ENCODE results near the gene HIVEP3.

HIVEP3 gene

GRCh38 chr1:41874151-41874719, 44.5 kb downstream of the HIVEP3 start:
- DNase-seq (ENCODE audit: low read depth), result no peak

DNA sequence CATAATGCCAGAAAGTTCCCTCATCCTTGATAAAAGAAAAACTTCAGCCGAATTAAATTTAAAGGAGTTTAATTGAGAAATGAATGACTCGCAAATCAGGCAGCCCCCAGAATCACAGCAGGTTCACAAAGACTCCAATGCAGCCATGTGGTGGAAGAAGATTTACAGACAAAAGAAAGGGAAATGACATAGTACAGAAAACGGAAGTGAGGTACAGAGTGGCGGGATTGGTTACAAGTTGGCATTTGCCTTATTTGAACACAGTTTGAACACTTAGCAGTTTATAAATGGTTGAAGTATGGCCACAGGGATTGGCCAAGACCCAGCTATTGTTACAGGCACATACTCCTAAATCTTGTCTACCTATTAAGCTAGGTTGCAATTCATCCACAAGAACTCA, 46.6 kb downstream of the HIVEP3 start:
- no peak for DNase-seq (ENCODE audit: low read depth)

GRCh38 chr1:41870076-41870562, 48.6 kb downstream of the HIVEP3 start:
- no peak for DNase-seq (ENCODE audit: low read depth)

- DNase-seq (ENCODE audit: low read depth), result no peak
Observed at GRCh38 chr1:41868241-41868998, 50.3 kb downstream of the HIVEP3 start.

DNA sequence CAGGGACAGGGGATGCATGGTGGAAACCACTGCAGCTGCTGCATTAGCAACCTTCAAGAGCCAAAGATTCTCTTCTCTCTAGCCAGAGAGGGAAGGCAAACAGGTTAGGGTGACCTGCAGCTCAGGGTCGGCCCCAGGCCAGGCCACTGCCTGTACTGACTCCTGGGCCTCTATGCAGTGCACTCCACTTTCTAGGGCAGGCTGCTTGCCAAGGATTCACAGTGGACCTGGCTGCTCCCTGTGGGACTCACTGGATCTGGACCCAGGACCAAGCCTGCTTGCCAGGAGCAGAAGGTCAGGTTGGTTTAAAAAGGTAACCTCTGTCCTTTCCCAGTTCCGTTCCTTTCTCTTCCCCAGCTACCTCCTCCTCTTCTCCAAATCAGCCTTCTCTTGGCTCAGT, 52.4 kb downstream of the HIVEP3 start:
- DNase-seq (ENCODE audit: low read depth), result no peak

- DNase-seq (ENCODE audit: low read depth), result no peak
Observed at GRCh38 chr1:41864471-41865040, 54.2 kb downstream of the HIVEP3 start.

DNA sequence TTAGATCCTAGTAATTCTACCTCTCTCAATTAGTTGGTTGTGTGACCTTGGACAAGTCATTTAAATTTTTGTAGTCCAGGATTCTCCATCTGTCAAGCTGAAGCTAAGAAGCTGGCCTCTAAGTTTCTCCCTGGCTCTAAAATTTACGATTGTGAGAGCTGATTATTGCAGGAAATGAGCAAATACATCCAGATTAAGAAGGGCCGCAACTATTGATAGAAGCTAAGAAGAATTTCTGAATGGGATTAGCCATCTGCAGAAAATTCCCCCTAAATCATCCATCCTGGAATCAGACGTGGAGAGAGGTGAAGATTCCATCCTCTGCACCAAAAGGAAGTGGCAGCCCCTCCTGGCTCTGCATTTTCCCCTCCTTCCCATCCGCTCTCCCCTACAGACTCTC, 55.0 kb downstream of the HIVEP3 start:
- no peak for DNase-seq (ENCODE audit: low read depth)

DNA sequence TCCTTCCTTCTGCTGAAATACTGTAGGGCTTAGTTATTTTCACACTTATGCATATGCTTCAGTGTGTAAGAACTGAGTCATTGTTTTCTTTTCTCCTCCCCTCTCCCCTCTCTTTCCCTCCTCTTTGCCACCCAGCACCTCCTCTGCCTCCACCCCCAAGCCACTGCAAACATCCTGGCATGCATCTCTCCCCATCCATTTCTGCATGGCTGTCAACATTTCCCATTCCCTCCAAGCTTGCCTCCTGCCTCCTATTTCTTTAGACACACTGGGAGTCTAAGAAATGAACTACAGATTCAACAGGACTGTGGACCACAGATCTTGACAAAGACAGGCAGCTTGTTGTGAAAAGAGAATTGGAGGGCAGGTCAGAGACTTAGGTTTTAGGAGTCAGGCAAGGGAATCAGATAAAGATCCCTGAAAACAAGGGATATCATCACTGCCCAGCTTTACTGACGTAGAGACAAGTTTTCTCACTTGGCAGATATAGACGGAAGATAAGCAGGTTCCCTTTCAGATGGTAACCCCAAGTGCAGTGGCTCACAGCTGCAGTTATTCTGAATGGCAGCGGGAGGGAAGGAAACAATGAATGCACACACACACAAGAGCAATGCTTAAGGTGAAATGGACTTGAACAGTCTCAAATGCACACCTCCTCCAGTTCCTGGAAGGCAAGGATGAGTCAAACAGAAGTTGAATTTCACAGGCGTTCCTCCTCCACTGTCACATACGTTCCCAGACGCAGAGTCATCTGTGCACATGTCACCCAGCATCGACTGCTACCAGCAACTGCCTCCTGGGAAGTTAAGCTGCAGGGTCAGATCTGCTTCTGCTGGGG, 56.1 kb downstream of the HIVEP3 start:
- no peak for DNase-seq (ENCODE audit: low read depth)

- DNase-seq (ENCODE audit: low read depth), result no peak
Observed at GRCh38 chr1:41861535-41862383, 57.0 kb downstream of the HIVEP3 start.

DNA sequence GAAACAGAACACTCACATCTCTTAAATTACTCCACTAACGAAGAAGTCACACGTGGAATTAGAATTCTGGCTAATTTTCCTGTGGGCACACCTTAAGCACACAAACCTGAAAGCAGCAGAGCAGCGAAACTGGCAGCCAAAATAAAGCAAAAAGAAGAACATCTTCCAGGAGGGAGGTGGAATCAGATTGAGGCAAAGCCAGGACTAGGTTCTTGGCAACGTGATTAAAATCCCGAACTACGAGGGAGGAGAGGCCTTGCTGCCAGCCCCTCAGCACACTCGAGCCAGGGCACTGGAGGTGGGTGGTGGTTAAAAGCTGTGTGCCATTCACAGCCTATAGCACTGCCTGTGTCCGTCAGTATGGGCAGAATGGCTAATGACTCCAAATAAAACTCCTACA, 58.0 kb downstream of the HIVEP3 start:
- DNase-seq (ENCODE audit: low read depth), result no peak

DNA sequence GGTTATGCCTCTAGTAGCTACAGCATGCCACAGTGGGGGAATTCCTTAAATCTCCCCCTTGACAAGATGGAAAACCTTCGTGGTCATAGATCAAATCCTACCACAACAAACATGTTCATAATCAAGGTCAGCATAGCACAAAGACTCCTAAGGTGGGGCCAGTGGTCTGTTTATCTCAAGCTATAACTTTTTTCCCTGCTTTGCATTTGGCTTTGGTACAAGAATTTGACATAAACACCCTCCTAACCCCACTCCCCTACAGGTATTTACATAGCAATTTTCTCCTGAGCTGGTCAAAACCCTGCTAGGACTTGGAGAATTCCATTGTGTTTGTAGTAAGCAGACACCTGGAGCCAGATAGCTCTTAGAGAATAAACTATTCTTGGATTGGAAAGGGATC, 58.5 kb downstream of the HIVEP3 start:
- DNase-seq (ENCODE audit: low read depth), result no peak

DNA sequence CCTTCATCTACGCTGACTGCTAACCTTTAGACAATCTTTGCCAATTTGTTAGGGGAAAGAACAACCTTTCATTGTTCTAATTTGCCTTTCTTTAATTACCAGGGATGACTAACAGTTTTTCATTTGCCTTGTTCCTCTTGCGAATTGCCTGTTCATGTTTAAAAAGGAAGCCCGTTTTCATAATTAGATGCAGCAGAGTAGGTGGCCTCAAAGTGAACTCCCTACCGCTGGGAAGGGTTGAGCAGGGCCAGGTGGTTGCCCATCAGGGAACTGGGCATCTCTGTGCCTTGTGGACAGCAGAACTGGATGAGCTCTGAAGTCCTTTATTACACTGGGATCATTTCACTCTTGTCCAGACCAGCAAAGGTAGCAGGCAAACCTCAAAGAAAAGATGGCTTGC, 59.0 kb downstream of the HIVEP3 start:
- DNase-seq (ENCODE audit: low read depth), result no peak

DNA sequence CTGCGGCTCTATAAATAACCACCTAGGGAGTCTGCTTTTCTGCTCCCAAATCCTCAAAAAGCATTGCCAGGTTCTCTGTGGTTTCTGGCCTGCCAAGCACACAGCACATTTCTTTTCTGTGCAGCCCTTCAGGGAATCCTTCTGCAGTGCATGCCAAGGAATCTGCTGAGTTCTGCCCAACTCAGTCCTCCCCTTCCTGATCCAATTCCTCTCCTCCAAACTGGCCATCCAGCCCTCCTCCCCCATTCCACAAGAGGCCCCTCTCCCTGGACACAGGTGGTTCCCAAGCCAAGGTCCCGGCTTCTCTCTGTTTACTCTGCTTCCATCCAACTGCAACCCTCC, 61.8 kb downstream of the HIVEP3 start:
- peak; percentile 33 for DNase-seq (ENCODE audit: low read depth)

DNA sequence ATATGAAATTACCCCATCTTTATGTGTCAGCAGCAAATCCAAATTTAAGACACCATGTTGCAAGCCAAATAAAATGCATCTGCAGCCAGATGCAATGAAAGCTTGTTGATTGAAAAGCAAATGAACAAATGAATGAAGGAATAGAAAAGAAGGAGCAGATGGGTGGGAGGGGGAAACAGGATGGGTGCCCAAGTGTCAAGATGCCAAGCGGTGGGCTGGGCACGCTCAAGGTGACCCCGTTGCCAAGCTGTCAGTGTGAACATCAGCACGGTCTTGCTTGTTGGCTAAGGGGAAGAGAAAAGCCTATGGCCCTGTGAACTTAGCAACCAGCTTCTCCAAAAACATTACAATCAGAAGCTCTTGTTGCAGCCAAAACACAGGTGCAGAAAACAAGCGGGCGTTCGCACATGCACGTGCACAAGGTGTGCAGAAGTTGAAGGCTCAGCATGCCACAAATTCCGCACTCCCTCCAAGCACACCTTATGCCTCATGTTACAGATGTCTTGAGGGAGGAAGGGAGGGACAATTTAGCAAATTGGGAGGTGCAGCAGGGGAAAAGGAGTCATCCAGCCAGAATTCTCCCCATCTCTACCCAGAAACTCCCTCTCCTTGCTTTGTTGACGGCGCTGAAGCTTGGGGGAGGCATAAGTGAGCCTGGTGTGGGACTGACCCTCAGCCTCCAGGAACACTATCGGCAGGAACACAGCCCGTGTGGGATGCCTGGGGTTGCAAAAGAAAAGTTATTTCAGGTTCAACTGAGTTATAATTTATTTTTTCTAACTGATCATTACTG, 62.4 kb downstream of the HIVEP3 start:
- DNase-seq (ENCODE audit: low read depth), result no peak

DNA sequence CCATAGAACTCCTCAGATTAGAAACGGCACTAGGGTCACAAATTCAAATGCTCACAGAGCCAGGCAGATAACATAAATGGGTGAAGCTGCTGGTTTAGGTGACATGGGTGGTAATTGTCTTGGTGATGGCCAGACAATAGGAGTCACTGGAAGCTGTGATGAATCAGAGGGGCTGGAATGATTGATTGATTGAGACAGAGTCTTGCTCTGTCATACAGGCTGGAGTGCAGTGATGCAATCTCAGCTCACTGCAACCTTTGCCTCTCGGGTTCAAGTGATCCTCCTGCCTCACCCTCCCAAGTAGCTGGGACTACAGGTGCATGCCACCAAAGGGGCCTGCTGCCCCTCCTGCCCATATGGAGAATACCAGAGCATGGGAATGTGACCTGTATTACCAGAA, 63.0 kb downstream of the HIVEP3 start:
- no peak for DNase-seq (ENCODE audit: low read depth)

GRCh38 chr1:41853907-41854306, 64.8 kb downstream of the HIVEP3 start:
- no peak for DNase-seq (ENCODE audit: low read depth)

DNA sequence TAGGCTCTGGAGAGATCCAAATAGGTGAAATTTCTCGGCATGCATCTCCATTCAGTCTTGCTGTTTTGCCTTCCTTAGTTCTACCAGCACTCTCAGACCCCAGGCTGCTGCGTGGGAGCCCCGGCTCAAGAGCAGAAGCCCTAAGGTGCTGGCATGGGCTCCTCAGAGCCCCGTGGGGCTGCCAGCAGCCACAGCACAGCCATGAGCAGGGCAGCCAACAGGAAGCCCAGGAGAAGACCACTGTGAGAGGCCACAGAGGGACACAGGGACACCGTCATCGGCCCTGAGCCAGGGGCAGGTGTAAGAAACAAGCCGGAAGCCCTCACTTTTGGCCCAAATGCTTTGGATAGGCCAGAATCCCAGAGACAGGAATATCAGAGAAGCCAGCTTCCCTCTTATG, 66.6 kb downstream of the HIVEP3 start:
- DNase-seq (ENCODE audit: low read depth), result no peak

GRCh38 chr1:41851589-41851988, 67.1 kb downstream of the HIVEP3 start:
- DNase-seq (ENCODE audit: low read depth), result peak; percentile 36

- no peak for DNase-seq (ENCODE audit: low read depth)
Observed at GRCh38 chr1:41850029-41850428, 68.7 kb downstream of the HIVEP3 start.

DNA sequence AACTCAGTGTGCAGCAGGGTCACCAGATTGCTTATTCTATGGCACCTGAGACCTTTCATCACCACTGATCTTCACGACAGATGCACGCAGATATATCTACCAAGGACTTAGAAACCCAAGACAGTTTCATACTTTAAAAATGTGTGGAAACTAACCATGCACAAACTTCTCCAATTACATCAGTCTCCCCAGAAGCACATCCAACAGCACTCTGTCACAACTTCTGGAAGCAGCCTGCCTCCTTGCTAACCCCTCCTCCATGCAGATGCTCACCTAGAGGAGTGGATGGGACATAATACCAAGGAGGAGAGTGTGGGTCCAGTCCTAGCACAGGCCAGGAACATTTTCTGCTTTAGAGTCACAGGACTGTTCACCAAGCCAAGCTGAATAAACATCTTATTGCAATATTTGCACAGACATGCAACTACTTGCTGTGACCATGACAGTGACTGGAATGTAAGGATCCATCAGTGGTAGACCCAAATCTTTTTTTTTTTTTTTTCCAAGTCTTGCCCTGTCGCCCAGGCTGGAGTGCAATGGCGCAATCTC, 69.4 kb downstream of the HIVEP3 start:
- no peak for DNase-seq (ENCODE audit: low read depth)
